AG09319 (cell line): ENCODE data around the gene TIGD3.

Experiments used
- DNase-seq: peaks from one replicate; pipeline ENCODE4 v3.0.0-alpha.2; 2010; ENCODE audit warnings: low read depth; ENCODE audit errors: extremely low read depth
- CTCF ChIP-seq: IDR thresholded peaks from 2 replicates; pipeline ENCODE4 v1.5.1; 2011; ENCODE audit warnings: low read depth, mild to moderate bottlenecking, inconsistent platforms, low read length, moderate library complexity

The TIGD3 gene

GRCh38 chr11:65379698-65380459 lies 25.3 kb downstream of the TIGD3 start:
- TF ChIP-seq CTCF = no peak
- no peak for DNase-seq

- no peak for DNase-seq
- no peak for TF ChIP-seq CTCF
Observed at GRCh38 chr11:65380460-65381119, 26.0 kb downstream of the TIGD3 start.

GRCh38 chr11:65381716-65382032 lies 27.1 kb downstream of the TIGD3 start:
- no peak for TF ChIP-seq CTCF
- DNase-seq = no peak

GRCh38 chr11:65382033-65382803 lies 27.7 kb downstream of the TIGD3 start, which contains the start of gene SLC25A45:
TSS of gene SLC25A45 (minus strand) at chr11:65382646. CDS start at chr11:65381951, 695 bp downstream.
- TF ChIP-seq CTCF = peak; percentile 77
- DNase-seq = peak; percentile 95

GRCh38 chr11:65382804-65383368 lies 28.3 kb downstream of the TIGD3 start:
- DNase-seq = no peak

GRCh38 chr11:65383778-65384177 lies 29.2 kb downstream of the TIGD3 start:
- TF ChIP-seq CTCF = no peak
- no peak for DNase-seq

More at GRCh38 chr11:65382804-65383368, 28.3 kb downstream of the TIGD3 start:
- TF ChIP-seq CTCF = no peak
